Mesenteric fat pad (tissue), 1 donor: Measurements from ENCODE around the gene NSDHL. TPM values are rescaled to one million over a fixed set of nuclear protein-coding genes. Genes with fewer than 3 reads are reported as not detected.

Experiments
- DNase-seq: peaks from one replicate; pipeline ENCODE4 v3.0.0-alpha.2; 2020; ENCODE audit warnings: low spot score
- total RNA-seq: library from RNA; stranded (reverse); fragmentation: NEBNext Ultra II Directional; extraction: Animal tissue kit (Norgen Biotek cat#: 25700); gene quantifications from one replicate; pipeline ENCODE4 v1.2.1, GENCODE V29; 2021
- donor health status: DM: yes; HTN: yes; CAD: no.

The NSDHL gene
- total RNA-seq, 1 donor from 2014 or later, result 35.4 TPM

DNA sequence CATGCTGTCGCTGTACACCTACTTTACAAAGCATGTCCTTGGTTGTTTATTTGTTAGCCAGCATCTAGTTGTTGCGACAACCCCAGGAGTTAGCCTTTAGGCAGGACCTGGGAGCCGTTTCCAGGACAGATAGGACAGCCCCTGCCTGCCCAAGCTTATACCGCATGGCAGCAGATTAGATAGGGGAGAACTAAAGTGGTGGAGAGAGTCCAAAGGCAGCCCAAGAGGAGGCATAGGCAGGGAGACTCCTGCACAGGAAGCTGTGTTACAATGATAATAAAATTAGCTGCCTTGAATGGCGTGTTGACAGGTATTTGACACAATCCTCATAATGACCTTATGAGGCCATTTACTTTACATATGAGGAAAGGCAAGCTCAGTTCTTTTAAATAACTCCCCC lies 13.0 kb downstream of the NSDHL start:
- DNase-seq, result no peak

DNA sequence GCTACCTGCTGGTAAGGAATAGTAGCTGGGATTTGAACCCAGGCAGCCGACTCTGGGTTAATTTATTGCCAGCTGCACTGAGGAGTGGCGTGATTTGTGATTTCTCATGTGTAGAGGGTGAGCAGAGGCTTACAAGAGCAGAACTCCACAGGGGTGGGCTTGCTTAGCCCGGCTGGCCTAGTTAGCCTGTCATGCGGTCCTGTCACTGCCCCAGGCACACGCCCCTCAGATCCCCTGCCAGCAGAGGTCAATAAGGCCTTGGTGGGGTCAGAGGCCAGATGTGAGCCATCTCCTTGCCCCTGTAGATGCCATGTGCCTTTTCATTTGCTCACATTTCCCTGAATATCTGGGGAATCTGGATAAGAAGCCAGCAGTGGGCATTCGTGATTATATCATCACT lies 13.4 kb downstream of the NSDHL start:
- no peak for DNase-seq

DNA sequence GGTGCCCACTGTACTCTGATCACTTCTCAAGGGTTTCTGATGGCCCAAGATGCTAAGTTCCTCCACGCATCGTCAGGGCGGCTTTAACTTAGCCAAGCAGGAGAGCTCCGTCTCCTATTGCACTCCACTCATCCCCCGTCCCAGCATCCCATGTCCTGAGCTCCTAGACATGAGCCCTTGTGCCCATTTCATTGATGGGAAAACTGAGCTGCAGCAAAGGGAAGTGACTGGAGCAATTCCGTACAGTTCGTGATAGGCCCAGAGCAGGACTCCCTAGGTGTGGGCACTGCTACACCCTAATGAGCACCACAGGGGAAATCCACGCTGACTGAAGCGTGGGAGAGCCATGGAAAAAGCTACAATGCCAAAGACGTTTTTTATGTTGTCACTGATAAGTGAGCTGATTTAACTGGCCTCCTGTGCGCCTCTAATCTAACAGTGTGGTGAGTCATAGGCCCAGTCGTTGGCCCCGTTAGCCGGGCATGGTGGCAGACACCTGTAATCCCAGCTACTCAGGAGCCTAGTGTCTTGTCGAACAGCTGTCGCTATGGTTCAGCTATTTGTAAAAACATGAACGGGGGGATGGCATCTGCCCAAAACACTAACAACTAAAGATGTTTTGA lies 14.9 kb downstream of the NSDHL start:
- DNase-seq, result no peak

DNA sequence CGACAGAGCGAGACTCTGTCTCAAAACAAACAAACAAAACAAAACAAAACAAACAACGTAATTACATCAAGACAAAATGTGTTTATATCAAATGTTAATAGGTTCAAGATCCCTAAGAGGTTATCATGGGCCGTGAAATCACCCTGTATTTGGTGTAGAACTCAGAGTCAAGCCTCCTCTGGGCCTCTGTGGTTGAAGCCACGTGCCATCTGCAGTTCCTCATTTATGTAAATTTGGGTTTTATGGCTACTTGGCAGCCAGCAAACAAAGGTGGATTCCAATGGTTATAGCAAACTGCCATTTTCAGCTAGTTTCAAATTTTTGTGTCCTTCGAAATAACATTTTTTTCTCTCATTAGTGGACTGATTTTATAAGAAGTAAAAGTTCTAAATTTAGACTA lies 16.4 kb downstream of the NSDHL start:
- no peak for DNase-seq

DNA sequence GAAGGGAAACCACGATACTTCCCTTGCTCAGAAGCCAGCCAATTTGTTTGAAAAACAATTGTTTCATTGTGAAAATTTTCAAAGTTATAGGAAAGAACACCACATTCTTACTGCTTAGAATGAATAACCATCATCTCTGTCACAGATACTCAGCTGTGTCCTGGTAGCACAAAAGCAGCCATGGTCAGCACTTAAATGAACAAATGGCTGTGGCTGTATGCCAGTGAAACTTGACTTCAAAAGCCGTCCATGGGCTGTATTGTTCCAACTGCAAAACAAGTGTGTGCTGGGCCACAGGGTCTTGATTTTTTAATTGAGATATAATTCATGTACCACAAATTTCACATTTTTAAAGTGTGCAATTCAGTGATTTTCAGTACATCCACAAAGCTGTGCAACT lies 19.6 kb downstream of the NSDHL start:
- DNase-seq, result no peak

DNA sequence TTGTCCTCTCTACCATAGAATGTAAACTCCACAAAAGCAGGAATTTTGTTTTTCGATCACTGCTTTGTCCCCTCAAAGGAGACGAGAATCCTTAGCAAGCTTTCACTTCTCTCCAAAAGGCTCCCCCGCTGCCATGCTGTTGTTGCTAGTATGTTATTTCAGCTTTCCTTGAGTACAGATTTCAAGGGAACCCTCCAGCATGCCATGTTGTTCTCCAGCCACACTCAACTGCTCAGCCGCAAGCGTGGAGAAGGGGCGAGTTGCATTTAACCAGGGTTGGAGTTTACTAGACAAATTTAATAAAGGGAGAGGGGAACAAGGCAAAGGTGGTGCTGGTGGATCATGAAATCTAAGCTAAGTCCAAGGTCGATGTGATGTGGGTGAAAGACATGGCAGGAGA lies 23.1 kb downstream of the NSDHL start:
- DNase-seq, result no peak

DNA sequence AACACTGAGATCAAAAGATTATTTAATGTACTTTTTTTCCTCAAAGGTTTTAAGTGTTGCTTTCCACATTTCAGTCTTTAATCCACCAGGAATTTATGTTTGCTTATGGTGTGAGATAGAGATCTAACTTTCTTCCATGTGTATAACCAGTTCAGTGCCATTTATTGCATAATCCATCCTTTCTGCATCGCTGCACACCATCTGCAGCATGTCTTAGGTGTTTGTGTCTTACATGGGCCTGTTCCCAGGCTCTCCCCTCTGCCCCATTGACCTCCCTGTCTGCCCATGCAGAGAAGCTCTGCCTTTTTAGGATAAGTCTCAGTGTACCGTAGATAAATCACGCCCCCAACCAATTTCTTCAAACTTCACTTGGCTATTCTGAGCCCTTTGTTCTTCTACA lies 30.3 kb downstream of the NSDHL start:
- no peak for DNase-seq

DNA sequence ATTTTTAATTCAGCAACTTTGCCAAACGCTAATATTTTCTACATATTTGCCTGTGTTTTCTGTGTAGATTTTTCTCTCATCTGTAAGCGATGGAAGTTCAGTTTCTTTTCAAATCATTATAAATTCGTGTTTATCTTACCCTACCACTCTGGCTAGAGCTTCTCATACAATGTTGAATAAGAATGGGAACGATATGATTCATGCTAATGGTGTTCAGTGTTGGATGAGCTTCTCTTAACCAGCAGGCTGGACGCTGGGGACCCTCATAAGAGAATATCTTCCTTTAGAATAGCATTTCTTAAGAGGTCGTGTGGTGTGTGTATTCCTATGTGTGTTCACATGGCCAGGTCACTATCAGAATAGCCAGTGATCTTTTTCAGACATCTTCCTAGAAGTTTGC lies 31.0 kb downstream of the NSDHL start:
- DNase-seq, result no peak

DNA sequence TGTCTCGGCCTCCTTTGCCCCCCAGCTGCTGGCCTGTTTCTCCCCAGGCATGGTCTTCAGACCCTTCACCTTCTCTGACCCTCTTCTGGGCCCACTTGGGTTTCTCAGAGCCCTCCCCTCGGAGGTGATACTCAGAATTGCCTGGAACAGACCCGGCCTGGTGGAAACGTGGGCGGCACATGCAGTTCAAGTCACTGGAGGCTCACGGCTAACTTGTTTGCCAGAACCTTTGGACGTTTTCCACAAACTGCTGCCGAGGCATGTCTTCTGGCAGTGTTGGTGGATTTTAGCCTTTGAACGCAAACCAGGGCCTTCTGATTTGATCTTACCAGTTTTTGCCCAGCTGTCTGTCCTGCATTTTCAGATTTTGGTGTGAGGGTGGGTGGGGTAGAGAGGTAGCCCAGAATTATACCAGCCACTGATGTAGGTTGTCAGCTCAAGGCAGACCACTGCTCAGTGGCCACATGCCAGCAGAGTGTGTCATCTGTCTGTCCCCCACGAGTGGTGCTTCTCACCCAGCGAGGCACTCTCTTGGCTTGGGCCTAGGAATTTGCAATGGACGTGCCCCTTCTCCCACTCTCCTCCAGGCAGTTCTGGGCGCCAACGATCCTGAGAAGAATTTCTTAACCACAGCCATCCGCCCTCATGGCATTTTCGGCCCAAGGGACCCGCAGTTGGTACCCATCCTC lies 34.5 kb downstream of the NSDHL start:
- DNase-seq, result peak; percentile 75

DNA sequence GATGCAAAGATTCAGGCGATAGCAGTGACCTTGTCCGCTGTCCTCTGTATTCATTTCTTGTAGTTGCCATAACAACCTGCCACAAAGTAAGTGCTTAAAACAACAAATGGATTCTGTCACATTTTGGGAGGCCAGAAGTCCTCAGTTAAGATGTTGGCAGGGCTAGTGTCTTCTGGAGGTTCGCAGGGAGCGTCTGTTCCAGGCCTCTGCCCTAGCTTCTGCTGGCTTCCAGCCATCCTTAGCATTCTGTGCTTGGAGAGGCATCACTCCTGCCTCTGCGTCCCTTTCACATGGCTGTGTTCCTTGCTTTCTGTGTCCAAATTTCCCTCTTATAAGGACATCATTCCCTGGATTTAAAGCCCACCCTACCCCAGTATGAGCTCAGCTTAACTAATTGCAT lies 35.5 kb downstream of the NSDHL start:
- peak; percentile 41 for DNase-seq

DNA sequence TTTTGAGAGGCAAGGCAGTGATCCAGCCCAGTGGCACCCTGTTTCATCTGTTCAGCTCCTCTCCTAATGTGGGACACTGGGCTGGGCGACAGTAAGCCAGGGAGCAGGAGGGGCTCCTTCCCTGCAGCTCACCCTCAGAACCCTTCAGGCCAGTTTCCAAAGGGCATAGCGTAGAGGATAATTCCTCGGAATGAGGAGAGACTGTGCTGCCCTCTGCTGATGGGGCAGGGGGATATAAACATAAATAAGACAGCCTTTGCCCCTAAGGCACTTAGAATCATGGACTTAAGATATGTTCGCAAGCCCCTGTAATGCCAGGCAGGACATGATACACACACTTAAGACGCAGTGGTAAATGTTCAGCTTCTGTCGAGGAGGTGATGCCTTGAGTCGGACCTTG lies 39.1 kb downstream of the NSDHL start:
- no peak for DNase-seq

DNA sequence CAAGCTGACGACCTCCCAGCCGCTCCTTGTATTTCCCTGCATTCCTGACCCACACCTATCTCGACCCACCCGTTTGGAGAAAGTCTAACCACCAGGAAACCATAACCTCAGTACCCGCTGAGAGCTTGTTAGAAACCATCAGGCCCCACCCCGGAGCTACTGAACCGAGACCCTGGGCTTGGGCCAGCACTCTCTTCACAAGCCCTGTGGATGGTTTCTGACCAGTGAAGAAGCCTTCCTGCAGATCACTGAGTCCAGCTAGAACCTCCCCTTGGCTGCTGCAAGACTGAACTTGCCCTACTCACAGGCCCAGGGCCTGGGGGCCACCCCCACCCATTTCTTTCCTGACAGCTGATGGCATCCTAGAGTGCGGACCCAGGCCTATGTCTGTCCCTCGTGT lies 40.4 kb downstream of the NSDHL start:
- DNase-seq, result no peak

DNA sequence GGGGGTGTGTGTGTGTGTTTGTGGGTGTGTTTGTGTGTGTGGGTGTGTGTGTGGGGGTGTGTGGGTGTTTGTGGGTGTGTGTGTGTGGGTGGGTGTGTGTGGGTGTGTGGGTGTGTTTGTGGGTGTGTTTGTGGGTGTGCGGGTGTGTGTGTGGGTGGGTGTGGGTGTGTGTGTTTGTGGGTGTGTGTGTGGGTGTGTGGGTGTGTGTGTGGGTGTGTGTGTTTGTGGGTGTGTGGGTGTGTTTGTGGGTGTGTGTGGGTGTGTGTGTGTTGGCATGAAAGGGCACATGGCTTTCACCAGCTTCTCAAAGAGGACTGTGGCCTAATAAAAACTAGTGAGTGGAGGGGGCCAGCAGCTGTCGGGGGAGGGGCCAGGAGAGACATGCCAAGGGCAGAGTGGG lies 41.7 kb downstream of the NSDHL start:
- DNase-seq, result no peak

DNA sequence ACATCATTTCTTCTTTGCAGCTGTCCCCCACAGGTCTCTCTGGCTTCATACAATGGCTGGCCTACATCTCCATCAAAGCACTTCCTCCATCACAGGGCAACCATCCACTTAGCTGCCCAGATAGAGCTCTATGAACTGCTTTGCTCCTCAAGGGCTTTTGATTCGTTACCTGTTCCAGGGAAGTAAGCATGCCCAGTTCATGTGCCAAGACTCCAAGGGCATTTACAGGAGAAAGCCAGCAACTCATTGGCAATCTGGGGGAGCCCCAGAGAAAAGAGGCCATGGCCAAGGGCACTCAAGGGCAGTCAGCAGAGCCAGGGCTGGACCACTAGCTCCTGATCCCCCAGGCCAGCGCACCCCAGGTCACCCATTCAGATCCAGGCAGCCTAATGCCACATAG lies 42.5 kb downstream of the NSDHL start:
- peak; percentile 71 for DNase-seq

DNA sequence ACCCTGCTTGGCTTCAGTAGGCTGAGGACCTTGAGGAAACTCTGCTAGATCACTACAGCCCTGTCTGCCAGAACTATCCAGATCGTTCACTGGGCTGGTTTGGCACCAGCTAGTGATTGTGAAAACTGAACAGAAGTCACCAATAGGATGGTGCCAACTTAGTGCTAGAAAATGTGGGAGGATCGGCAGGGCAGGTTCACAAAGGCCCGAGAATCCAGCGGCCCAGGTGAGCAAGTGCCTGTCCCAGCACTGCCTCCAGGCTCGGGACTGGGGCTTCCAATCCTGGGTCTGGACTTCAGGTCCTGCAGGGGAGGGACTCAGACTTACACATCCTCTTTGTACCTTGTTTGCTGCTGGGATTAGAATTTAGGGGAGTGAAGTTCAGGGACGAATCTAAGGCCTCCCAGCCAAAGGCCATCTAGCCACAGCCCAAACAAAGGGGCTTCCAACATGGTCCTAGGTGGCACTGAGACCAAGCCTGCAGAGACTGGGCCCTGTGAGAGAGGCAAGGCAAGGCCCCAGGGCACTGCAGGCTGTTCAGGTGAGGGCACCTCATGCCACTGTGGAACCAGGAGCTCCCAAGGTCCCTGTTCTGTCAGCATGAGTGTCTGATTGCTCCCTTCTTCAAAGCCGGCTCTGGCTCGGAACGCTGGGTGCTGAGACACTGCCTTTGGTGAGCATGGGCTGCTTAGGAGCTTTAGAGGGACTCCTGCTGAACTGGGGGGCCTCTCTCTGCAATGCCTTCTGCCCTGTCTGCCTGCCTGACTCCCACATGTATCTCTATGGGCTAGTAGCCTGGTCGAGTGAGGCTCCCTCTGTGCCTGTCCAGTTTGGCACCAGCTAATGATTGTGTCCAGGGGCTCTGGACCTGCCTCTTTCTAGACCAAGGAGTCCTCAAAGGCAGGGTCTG lies 46.3 kb downstream of the NSDHL start:
- DNase-seq, result peak; percentile 75

DNA sequence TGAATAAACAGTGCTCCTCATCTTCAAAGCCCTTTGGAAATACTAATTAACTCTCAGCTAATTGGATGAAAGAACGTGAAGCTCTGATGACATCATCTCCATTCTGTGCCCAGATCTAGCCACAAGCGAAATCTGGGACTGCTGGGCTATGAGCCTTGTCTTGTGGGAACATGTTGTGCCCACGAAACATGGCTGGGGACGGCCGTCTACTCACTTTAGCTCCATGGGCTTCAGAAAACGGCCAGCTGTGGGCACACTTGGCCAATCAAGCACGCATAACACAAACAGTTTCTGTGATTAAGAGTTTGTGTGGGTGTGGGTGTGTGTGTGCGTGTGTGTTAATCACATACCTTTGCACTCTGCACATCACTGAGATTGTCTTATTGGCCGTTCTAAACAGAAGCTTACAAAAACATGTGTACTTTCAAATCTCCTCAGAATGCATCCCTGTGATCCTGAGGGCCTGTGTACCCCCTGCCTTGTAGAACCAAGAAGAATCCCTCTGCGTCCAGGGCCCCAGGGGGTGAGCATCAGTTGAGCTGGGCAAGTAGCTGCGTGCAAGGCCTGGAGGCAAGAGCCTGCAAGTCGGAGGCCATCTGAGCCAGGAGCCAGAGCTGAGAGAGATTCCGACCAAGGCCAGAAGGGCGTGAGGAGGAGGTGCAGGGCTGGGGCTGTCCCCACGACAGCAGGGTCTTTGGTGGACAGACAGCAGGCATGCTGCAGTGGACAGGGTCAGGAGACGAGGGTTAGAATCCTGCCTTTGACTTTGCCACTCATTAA lies 48.3 kb downstream of the NSDHL start:
- DNase-seq, result peak; percentile 81

DNA sequence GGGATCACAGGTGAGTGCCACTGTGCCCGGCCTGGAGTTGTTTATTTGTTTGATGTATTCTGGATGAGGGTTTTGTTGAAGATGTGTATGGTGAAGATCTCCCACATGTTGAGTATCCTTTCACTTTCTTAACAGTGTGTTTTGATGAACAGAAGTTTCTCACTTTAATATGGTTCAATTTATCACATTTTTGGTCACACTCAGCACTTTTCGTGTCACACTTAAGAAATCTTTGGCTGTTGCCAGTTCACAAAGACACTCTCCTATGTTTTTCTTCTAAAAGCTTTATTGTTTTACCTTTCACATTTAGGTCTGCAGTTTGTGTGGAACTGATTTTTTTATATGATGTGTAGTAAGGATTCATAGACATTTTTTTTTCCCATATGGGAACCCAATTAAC lies 50.4 kb downstream of the NSDHL start:
- DNase-seq, result no peak

DNA sequence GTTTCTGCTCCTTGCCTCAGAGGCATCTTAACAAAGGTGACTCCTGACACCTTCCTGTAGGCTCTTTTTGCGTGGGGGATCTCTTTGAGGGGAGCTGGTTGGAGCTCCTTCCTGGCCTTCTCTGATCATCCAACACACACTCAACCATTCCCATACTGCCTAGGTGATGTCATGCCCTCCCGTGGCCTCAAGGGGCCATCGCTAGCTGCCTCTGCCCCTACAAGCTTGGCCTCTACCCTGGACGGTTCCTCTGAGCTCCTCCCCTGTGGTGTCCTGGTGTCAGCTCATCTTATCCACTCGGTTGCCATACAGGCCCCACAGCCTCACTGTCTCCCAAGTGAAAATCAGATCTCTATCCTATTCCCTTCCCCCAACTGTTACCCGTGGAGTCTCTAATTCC lies 53.3 kb downstream of the NSDHL start:
- no peak for DNase-seq

DNA sequence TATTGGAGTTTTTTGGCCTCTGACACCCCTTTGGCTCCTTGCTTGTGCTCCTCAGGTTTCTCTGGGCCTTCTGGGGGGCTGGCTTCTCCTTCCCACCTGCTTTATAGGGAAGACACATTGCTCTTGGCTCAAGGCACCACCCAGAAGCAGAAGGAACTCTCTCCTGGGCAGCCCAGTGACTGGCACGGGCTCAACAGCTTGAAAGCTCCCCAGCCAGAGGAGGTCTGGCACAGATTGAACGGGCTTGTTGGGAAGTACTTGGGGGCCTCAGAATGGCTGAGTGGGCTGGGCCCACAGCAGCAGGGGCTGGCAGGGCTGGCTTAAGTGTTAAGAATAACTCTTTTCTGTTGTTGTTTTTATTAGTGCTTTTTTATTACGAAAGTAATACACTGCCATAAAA lies 55.9 kb downstream of the NSDHL start:
- DNase-seq, result no peak

DNA sequence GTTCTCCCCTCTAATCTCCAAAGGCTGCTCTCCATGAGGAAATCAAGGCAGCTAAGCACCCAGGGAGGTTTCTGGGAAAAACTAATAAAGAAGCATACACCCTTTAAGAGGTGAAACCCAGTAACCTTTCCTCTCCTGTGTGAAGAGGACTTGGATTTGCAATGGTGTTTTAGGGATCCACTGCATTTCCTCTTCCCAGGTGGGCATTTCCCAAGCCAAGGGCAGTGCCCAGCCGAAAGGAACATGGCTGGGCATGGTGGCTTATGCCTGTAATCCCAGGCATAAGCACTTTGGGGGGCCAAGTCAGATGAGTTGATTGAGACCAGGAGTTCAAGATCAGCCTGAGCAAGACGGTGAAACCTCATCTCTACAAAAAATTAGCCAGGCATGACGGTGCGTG lies 61.6 kb downstream of the NSDHL start:
- DNase-seq, result no peak
